ENCODE results near the gene EFEMP2.

EFEMP2 gene

GRCh38 chr11:65917434-65918210, 45.0 kb upstream of the EFEMP2 start:
- Histone ChIP-seq H3K79me1 (ENCODE audit: low read length) (peaks cover 19% of the 10 kb centered on the region), H3K4me2 (ENCODE audit: low read length) (peak overlapping the region; percentile 77), H3K27ac (ENCODE audit: low read depth, low read length) (no peak overlapping the region), H3K9ac (ENCODE audit: low read length) (peak overlapping the region; percentile 96), H3K4ac (ENCODE audit: low read depth, low read length) (peak overlapping the region; percentile 35), H4K8ac (ENCODE audit: low read depth, low read length) (peak overlapping the region; percentile 93), H2AK5ac (ENCODE audit: low read length) (peak overlapping the region; percentile 11), H4K12ac (ENCODE audit: low read depth, low read length) (peak overlapping the region; percentile 95), H3K79me2 (ENCODE audit: control insufficient read depth, insufficient read depth, low read length, poor library complexity) (peaks cover 10% of the 10 kb centered on the region), H3K4me3 (ENCODE audit: low read depth, low read length) (peak overlapping the region; percentile 88), H3K27me3 (ENCODE audit: insufficient read depth, low read length) (no peaks in the 10 kb centered on the region), H2AFZ (ENCODE audit: insufficient read depth, low read length, poor library complexity) (peak overlapping the region; percentile 23), H3K14ac (ENCODE audit: low read length) (peak overlapping the region; percentile 98), H3K18ac (ENCODE audit: low read length) (peak overlapping the region; percentile 6), H3K9me3 (ENCODE audit: insufficient read depth, low read depth, low read length) (peaks cover 2% of the 10 kb centered on the region), H3K4me1 (ENCODE audit: control insufficient read depth in 1 of 2, insufficient read depth in 2 of 2, low read length in 2 of 2) (peaks cover 39 to 43% of the 10 kb centered on the region in 2 experiments), H4K91ac (ENCODE audit: low read depth, low read length) (peak overlapping the region; percentile 95), H3K36me3 (ENCODE audit: control insufficient read depth in 1 of 2, insufficient read depth in 2 of 2, low read length in 2 of 2) (peaks cover 26 to 27% of the 10 kb centered on the region in 2 experiments), H2BK120ac (ENCODE audit: insufficient read depth, low read length, poor library complexity) (no peak overlapping the region), H3K23ac (ENCODE audit: low read length) (no peak overlapping the region), H2BK12ac (ENCODE audit: low read length) (peak overlapping the region; percentile 25), H2BK5ac (ENCODE audit: low read depth, low read length, poor library complexity) (no peak overlapping the region)
- WGBS (ENCODE audit: extremely low coverage, insufficient coverage, insufficient read length) = no CpG with 5 or more reads among the region's 35 CpGs
- no peak for DNase-seq

GRCh38 chr11:65917077-65917433, 44.5 kb upstream of the EFEMP2 start:
- Histone ChIP-seq H3K4me1 (ENCODE audit: control insufficient read depth in 1 of 2, insufficient read depth in 2 of 2, low read length in 2 of 2) (peaks cover 40 to 43% of the 10 kb centered on the region in 2 experiments), H3K4ac (ENCODE audit: low read depth, low read length) (peak overlapping the region; percentile 35), H2BK12ac (ENCODE audit: low read length) (peak overlapping the region; percentile 1), H3K27ac (ENCODE audit: low read depth, low read length) (no peak overlapping the region), H3K14ac (ENCODE audit: low read length) (no peak overlapping the region), H3K4me2 (ENCODE audit: low read length) (no peak overlapping the region), H3K79me1 (ENCODE audit: low read length) (peaks cover 19% of the 10 kb centered on the region), H2BK120ac (ENCODE audit: insufficient read depth, low read length, poor library complexity) (no peak overlapping the region), H4K91ac (ENCODE audit: low read depth, low read length) (no peak overlapping the region), H2BK5ac (ENCODE audit: low read depth, low read length, poor library complexity) (no peak overlapping the region), H3K27me3 (ENCODE audit: insufficient read depth, low read length) (no peaks in the 10 kb centered on the region), H4K8ac (ENCODE audit: low read depth, low read length) (no peak overlapping the region), H3K9me3 (ENCODE audit: insufficient read depth, low read depth, low read length) (peaks cover 2% of the 10 kb centered on the region), H3K79me2 (ENCODE audit: control insufficient read depth, insufficient read depth, low read length, poor library complexity) (peaks cover 10% of the 10 kb centered on the region), H3K9ac (ENCODE audit: low read length) (peak overlapping the region; percentile 14), H3K18ac (ENCODE audit: low read length) (peak overlapping the region; percentile 6), H3K36me3 (ENCODE audit: control insufficient read depth in 1 of 2, insufficient read depth in 2 of 2, low read length in 2 of 2) (peaks cover 21 to 22% of the 10 kb centered on the region in 2 experiments), H4K12ac (ENCODE audit: low read depth, low read length) (no peak overlapping the region), H3K4me3 (ENCODE audit: low read depth, low read length) (peak overlapping the region; percentile 21), H2AK5ac (ENCODE audit: low read length) (peak overlapping the region; percentile 34), H3K23ac (ENCODE audit: low read length) (no peak overlapping the region), H2AFZ (ENCODE audit: insufficient read depth, low read length, poor library complexity) (no peak overlapping the region)
- DNase-seq = no peak
- no CpG with 5 or more reads among the region's 3 CpGs for WGBS (ENCODE audit: extremely low coverage, insufficient coverage, insufficient read length)

GRCh38 chr11:65916391-65916790, 43.8 kb upstream of the EFEMP2 start:
- H3K79me2 ChIP-seq (ENCODE audit: control insufficient read depth, insufficient read depth, low read length, poor library complexity) = peaks cover 10% of the 10 kb centered on the region
- H2BK5ac ChIP-seq (ENCODE audit: low read depth, low read length, poor library complexity) = no peak overlapping the region
- H2BK12ac ChIP-seq (ENCODE audit: low read length) = peak overlapping the region; percentile 35
- peaks cover 2% of the 10 kb centered on the region for H3K9me3 ChIP-seq (ENCODE audit: insufficient read depth, low read depth, low read length)
- H3K27ac ChIP-seq (ENCODE audit: low read depth, low read length) = peak overlapping the region; percentile 79
- H4K8ac ChIP-seq (ENCODE audit: low read depth, low read length) = no peak overlapping the region
- H3K9ac ChIP-seq (ENCODE audit: low read length) = no peak overlapping the region
- no peak overlapping the region for H4K12ac ChIP-seq (ENCODE audit: low read depth, low read length)
- H2BK120ac ChIP-seq (ENCODE audit: insufficient read depth, low read length, poor library complexity) = peak overlapping the region; percentile 43
- H4K91ac ChIP-seq (ENCODE audit: low read depth, low read length) = peak overlapping the region; percentile 52
- H3K14ac ChIP-seq (ENCODE audit: low read length) = peak overlapping the region; percentile 36
- H3K18ac ChIP-seq (ENCODE audit: low read length) = no peak overlapping the region
- no peak overlapping the region for H3K23ac ChIP-seq (ENCODE audit: low read length)
- no peak overlapping the region for H3K4me2 ChIP-seq (ENCODE audit: low read length)
- WGBS (ENCODE audit: extremely low coverage, insufficient coverage, insufficient read length) = no CpG with 5 or more reads among the region's 7 CpGs
- no peaks in the 10 kb centered on the region for H3K27me3 ChIP-seq (ENCODE audit: insufficient read depth, low read length)
- peaks cover 43 to 45% of the 10 kb centered on the region in 2 experiments for H3K4me1 ChIP-seq (ENCODE audit: control insufficient read depth in 1 of 2, insufficient read depth in 2 of 2, low read length in 2 of 2)
- H2AK5ac ChIP-seq (ENCODE audit: low read length) = no peak overlapping the region
- no peak overlapping the region for H3K4ac ChIP-seq (ENCODE audit: low read depth, low read length)
- H2AFZ ChIP-seq (ENCODE audit: insufficient read depth, low read length, poor library complexity) = no peak overlapping the region
- H3K79me1 ChIP-seq (ENCODE audit: low read length) = peaks cover 19% of the 10 kb centered on the region
- DNase-seq = no peak
- H3K36me3 ChIP-seq (ENCODE audit: control insufficient read depth in 1 of 2, insufficient read depth in 2 of 2, low read length in 2 of 2) = peaks cover 18% of the 10 kb centered on the region in 2 experiments
- H3K4me3 ChIP-seq (ENCODE audit: low read depth, low read length) = no peak overlapping the region

GRCh38 chr11:65915821-65916251, 43.2 kb upstream of the EFEMP2 start:
- Histone ChIP-seq H3K9ac (ENCODE audit: low read length) (no peak overlapping the region), H2BK5ac (ENCODE audit: low read depth, low read length, poor library complexity) (peak overlapping the region; percentile 45), H3K4me3 (ENCODE audit: low read depth, low read length) (no peak overlapping the region), H3K4me2 (ENCODE audit: low read length) (peak overlapping the region; percentile 27), H3K18ac (ENCODE audit: low read length) (peak overlapping the region; percentile 52), H3K9me3 (ENCODE audit: insufficient read depth, low read depth, low read length) (peaks cover 2% of the 10 kb centered on the region), H3K27me3 (ENCODE audit: insufficient read depth, low read length) (no peaks in the 10 kb centered on the region), H2AK5ac (ENCODE audit: low read length) (no peak overlapping the region), H3K79me2 (ENCODE audit: control insufficient read depth, insufficient read depth, low read length, poor library complexity) (peaks cover 10% of the 10 kb centered on the region), H2BK120ac (ENCODE audit: insufficient read depth, low read length, poor library complexity) (peak overlapping the region; percentile 43), H2AFZ (ENCODE audit: insufficient read depth, low read length, poor library complexity) (no peak overlapping the region), H3K23ac (ENCODE audit: low read length) (no peak overlapping the region), H3K4me1 (ENCODE audit: control insufficient read depth in 1 of 2, insufficient read depth in 2 of 2, low read length in 2 of 2) (peaks cover 43 to 46% of the 10 kb centered on the region in 2 experiments), H3K14ac (ENCODE audit: low read length) (peak overlapping the region; percentile 36), H4K91ac (ENCODE audit: low read depth, low read length) (peak overlapping the region; percentile 52), H4K12ac (ENCODE audit: low read depth, low read length) (peak overlapping the region; percentile 16), H4K8ac (ENCODE audit: low read depth, low read length) (peak overlapping the region; percentile 43), H3K27ac (ENCODE audit: low read depth, low read length) (peak overlapping the region; percentile 79), H3K79me1 (ENCODE audit: low read length) (peaks cover 19% of the 10 kb centered on the region), H3K4ac (ENCODE audit: low read depth, low read length) (peak overlapping the region; percentile 28), H2BK12ac (ENCODE audit: low read length) (peak overlapping the region; percentile 58), H3K36me3 (ENCODE audit: control insufficient read depth in 1 of 2, insufficient read depth in 2 of 2, low read length in 2 of 2) (peaks cover 14% of the 10 kb centered on the region in 2 experiments)
- peak; percentile 90 to 92 for DNase-seq
- WGBS (ENCODE audit: extremely low coverage, insufficient coverage, insufficient read length) = no CpG with 5 or more reads among the region's 13 CpGs
